Astrocyte (in vitro differentiated cells and primary cell): ENCODE measurements around the gene DNAJB12. TPM values are rescaled to one million over a fixed set of nuclear protein-coding genes. Genes with fewer than 3 reads are reported as not detected.

Experiments
- DNase-seq: peaks from one replicate; pipeline ENCODE4 v3.0.0-alpha.2; 2010; ENCODE audit warnings: low read depth
- FAIRE-seq: peaks from 2 replicates; lab custom pipeline; 2011; peaks lifted over from hg19 to GRCh38; lab: Jason Lieb, UNC
- H2AFZ ChIP-seq: 2 replicates; pipeline ENCODE4 v1.6.0; 2012; ENCODE audit warnings: low read depth, low read length, inconsistent platforms
- H3K27ac ChIP-seq: 2 replicates; pipeline ENCODE4 v1.5.1; 2011; ENCODE audit warnings: low read depth, low read length, inconsistent platforms
- H3K27me3 ChIP-seq: 2 replicates; pipeline ENCODE4 v1.6.0; 2011; ENCODE audit warnings: low read length, inconsistent platforms; ENCODE audit not compliant: insufficient read depth
- H3K36me3 ChIP-seq: 2 replicates; pipeline ENCODE4 v1.5.1; 2011; ENCODE audit warnings: low read length, inconsistent platforms; ENCODE audit not compliant: insufficient read depth
- H3K4me1 ChIP-seq: 2 replicates; pipeline ENCODE4 v1.5.1; 2011; ENCODE audit warnings: low read length, inconsistent platforms; ENCODE audit not compliant: insufficient read depth
- H3K4me2 ChIP-seq: 2 replicates; pipeline ENCODE4 v1.6.0; 2012; ENCODE audit warnings: low read length, inconsistent platforms
- H3K4me3 ChIP-seq: 2 replicates; pipeline ENCODE4 v1.5.1; 2011; ENCODE audit warnings: low read depth, mild to moderate bottlenecking, low read length, inconsistent platforms; ENCODE audit not compliant: insufficient read depth
- H3K79me2 ChIP-seq: 2 replicates; pipeline ENCODE4 v1.6.0; 2012; ENCODE audit warnings: mild to moderate bottlenecking, low read length, inconsistent platforms; ENCODE audit not compliant: insufficient read depth
- H3K9ac ChIP-seq: 2 replicates; pipeline ENCODE4 v1.6.0; 2012; ENCODE audit warnings: mild to moderate bottlenecking, low read length, inconsistent platforms
- H3K9me3 ChIP-seq: 2 replicates; pipeline ENCODE4 v1.5.1; 2012; ENCODE audit warnings: low read depth, mild to moderate bottlenecking, low read length, inconsistent platforms; ENCODE audit not compliant: insufficient read depth
- H4K20me1 ChIP-seq: 2 replicates; pipeline ENCODE4 v1.6.0; 2012; ENCODE audit warnings: low read length, inconsistent platforms; ENCODE audit not compliant: insufficient read depth
- H3K27ac Mint-ChIP-seq: one replicate; pipeline ENCODE4 v1.8.0; 2021; ENCODE audit warnings: mild to moderate bottlenecking, mixed read lengths; ENCODE audit not compliant: unreplicated experiment
- H3K27me3 Mint-ChIP-seq: one replicate; pipeline ENCODE4 v1.8.0; 2021; ENCODE audit warnings: low read depth, mixed read lengths; ENCODE audit not compliant: unreplicated experiment
- H3K36me3 Mint-ChIP-seq: one replicate; pipeline ENCODE4 v1.8.0; 2021; ENCODE audit warnings: low read depth, mixed read lengths; ENCODE audit not compliant: unreplicated experiment
- H3K4me1 Mint-ChIP-seq: one replicate; pipeline ENCODE4 v1.8.0; 2021; ENCODE audit warnings: low read depth, mixed read lengths; ENCODE audit not compliant: unreplicated experiment
- H3K4me3 Mint-ChIP-seq: one replicate; pipeline ENCODE4 v1.8.0; 2021; ENCODE audit warnings: mild to moderate bottlenecking, moderate library complexity, mixed read lengths; ENCODE audit not compliant: unreplicated experiment
- H3K9me3 Mint-ChIP-seq: one replicate; pipeline ENCODE4 v1.8.0; 2021; ENCODE audit warnings: mild to moderate bottlenecking, mixed read lengths; ENCODE audit not compliant: unreplicated experiment
- CTCF ChIP-seq: IDR thresholded peaks from 2 replicates; pipeline ENCODE4 v1.5.1; 2011; ENCODE audit warnings: low read depth, mild to moderate bottlenecking, inconsistent platforms, low read length, moderate library complexity; ENCODE audit not compliant: insufficient read depth
- EZH2 ChIP-seq: IDR thresholded peaks from 2 replicates; pipeline ENCODE4 v1.6.1; 2012; ENCODE audit warnings: mild to moderate bottlenecking, low read length, inconsistent platforms; ENCODE audit not compliant: insufficient read depth
- total RNA-seq: library from RNA; stranded (reverse); gene quantifications from 2 replicates; pipeline ENCODE4 v1.2.1, GENCODE V29; 2021

Gene DNAJB12
- total RNA-seq, 1 donor from 2014 or later: 24.3 TPM

- H3K4me1 Mint-ChIP-seq: peaks cover 17% of the 10 kb centered on the region
- H3K9me3 ChIP-seq: no peaks in the 10 kb centered on the region
- H3K36me3 ChIP-seq: peaks cover 5% of the 10 kb centered on the region
- DNase-seq (no peak), FAIRE-seq (no peak)
- no peaks in the 10 kb centered on the region for H3K27me3 ChIP-seq
- H3K27ac Mint-ChIP-seq: peak overlapping the region; percentile 99
- TF ChIP-seq EZH2: no peak
- TF ChIP-seq CTCF: no peak
- peaks cover 9% of the 10 kb centered on the region for H3K4me1 ChIP-seq
- H3K4me3 Mint-ChIP-seq: peak overlapping the region; percentile 95
- H3K36me3 Mint-ChIP-seq: peaks cover 11% of the 10 kb centered on the region
- no peaks in the 10 kb centered on the region for H3K9me3 Mint-ChIP-seq
- peak overlapping the region; percentile 99 for H3K27ac ChIP-seq
- H4K20me1 ChIP-seq: peaks cover 57% of the 10 kb centered on the region
- H2AFZ ChIP-seq: peak overlapping the region; percentile 50
- H3K4me2 ChIP-seq: peak overlapping the region; percentile 96
- peaks cover 61% of the 10 kb centered on the region for H3K79me2 ChIP-seq
- peak overlapping the region; percentile 98 for H3K9ac ChIP-seq
- H3K4me3 ChIP-seq: peak overlapping the region; percentile 93
- no peaks in the 10 kb centered on the region for H3K27me3 Mint-ChIP-seq
Measured at GRCh38 chr10:72353028-72353964, 1.4 kb downstream of the DNAJB12 start.

DNA sequence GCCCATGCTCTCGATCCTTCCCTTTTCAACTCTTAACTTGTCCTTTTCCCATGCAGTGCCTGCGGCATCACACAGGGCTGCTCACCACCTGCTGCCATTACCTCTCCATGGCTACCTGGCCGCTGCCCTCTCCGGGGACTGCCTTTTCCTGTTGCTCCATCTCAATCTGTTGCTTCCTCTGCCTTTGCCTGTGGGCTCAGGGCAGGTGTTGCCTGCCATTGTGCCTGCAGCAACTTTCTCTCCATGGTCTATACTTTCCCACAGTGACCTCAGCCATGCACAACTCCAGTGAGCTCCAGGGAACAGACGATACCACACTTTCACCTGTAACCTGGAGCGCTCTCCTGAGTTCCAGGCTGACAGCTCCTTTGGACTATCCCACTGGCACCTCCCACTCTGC lies 3.2 kb downstream of the DNAJB12 start:
- H3K36me3 ChIP-seq: peaks cover 7% of the 10 kb centered on the region
- no peak overlapping the region for H2AFZ ChIP-seq
- DNase-seq (no peak), FAIRE-seq (no peak)
- no peak overlapping the region for H3K27ac ChIP-seq
- no peak overlapping the region for H3K4me2 ChIP-seq
- TF ChIP-seq EZH2: no peak
- TF ChIP-seq CTCF: no peak
- H4K20me1 ChIP-seq: peaks cover 69% of the 10 kb centered on the region
- H3K79me2 ChIP-seq: peaks cover 73% of the 10 kb centered on the region
- peaks cover 9% of the 10 kb centered on the region for H3K4me1 ChIP-seq
- Mint-ChIP-seq H3K36me3 (peaks cover 11% of the 10 kb centered on the region), H3K4me1 (peaks cover 17% of the 10 kb centered on the region), H3K4me3 (no peak overlapping the region), H3K27ac (no peak overlapping the region), H3K27me3 (no peaks in the 10 kb centered on the region), H3K9me3 (no peaks in the 10 kb centered on the region)
- H3K4me3 ChIP-seq: no peak overlapping the region
- no peaks in the 10 kb centered on the region for H3K27me3 ChIP-seq
- no peaks in the 10 kb centered on the region for H3K9me3 ChIP-seq
- no peak overlapping the region for H3K9ac ChIP-seq

GRCh38 chr10:72349438-72349837 lies 5.3 kb downstream of the DNAJB12 start:
- Mint-ChIP-seq H3K27ac (peak overlapping the region; percentile 69), H3K4me1 (peaks cover 14% of the 10 kb centered on the region), H3K27me3 (no peaks in the 10 kb centered on the region), H3K4me3 (no peak overlapping the region), H3K36me3 (peaks cover 11% of the 10 kb centered on the region), H3K9me3 (no peaks in the 10 kb centered on the region)
- no peak overlapping the region for H3K27ac ChIP-seq
- no peak overlapping the region for H3K9ac ChIP-seq
- H3K27me3 ChIP-seq: no peaks in the 10 kb centered on the region
- peaks cover 7% of the 10 kb centered on the region for H3K36me3 ChIP-seq
- H3K9me3 ChIP-seq: no peaks in the 10 kb centered on the region
- FAIRE-seq: no peak
- no peak overlapping the region for H3K4me3 ChIP-seq
- no peak for DNase-seq
- peaks cover 71% of the 10 kb centered on the region for H4K20me1 ChIP-seq
- H3K4me1 ChIP-seq: peaks cover 9% of the 10 kb centered on the region
- peaks cover 73% of the 10 kb centered on the region for H3K79me2 ChIP-seq
- no peak overlapping the region for H3K4me2 ChIP-seq
- H2AFZ ChIP-seq: no peak overlapping the region
- TF ChIP-seq CTCF (no peak), EZH2 (no peak)
